ENCODE measurements around the gene LGI1.

LGI1 gene

GRCh38 chr10:93758508-93758885 lies 761 bp downstream of the LGI1 start:
- no peaks in the 10 kb centered on the region for H3K27me3 ChIP-seq (ENCODE audit: insufficient read depth, low read length)
- H2AFZ ChIP-seq (ENCODE audit: low read length) = no peak overlapping the region
- no peak for TF ChIP-seq CTCF (IDR thresholded peaks at IDR 0.05; ENCODE audit: low read length)
- TF ChIP-seq EZH2 (IDR thresholded peaks at IDR 0.05; ENCODE audit: borderline replicate concordance, low read length) = no peak

GRCh38 chr10:93758891-93759410 lies 1.2 kb downstream of the LGI1 start:
- H3K9me3 ChIP-seq (ENCODE audit: low read length) = no peaks in the 10 kb centered on the region
- no peaks in the 10 kb centered on the region for H3K9me2 ChIP-seq (ENCODE audit: low read depth, low read length)
- H3K9ac ChIP-seq (ENCODE audit: low read length) = no peak overlapping the region
- H2AFZ ChIP-seq (ENCODE audit: low read length) = no peak overlapping the region
- no peaks in the 10 kb centered on the region for H3K27me3 ChIP-seq (ENCODE audit: insufficient read depth, low read length)
- no peaks in the 10 kb centered on the region for H4K20me1 ChIP-seq (ENCODE audit: insufficient read depth, low read length)
- no peak overlapping the region for H3K4me2 ChIP-seq (ENCODE audit: low read length)
- no peaks in the 10 kb centered on the region for H3K4me1 ChIP-seq (ENCODE audit: insufficient read depth, low read length, severe bottlenecking)
- H3F3A ChIP-seq (ENCODE audit: insufficient read depth, low read length) = no peaks in the 10 kb centered on the region
- TF ChIP-seq CTCF (IDR thresholded peaks at IDR 0.05; ENCODE audit: low read length) (no peak), EZH2 (IDR thresholded peaks at IDR 0.05; ENCODE audit: borderline replicate concordance, low read length) (no peak)
- no peak overlapping the region for H3K27ac ChIP-seq (ENCODE audit: low read depth, low read length, poor library complexity, severe bottlenecking)
- no peak overlapping the region for H3K4me3 ChIP-seq (ENCODE audit: low read depth, low read length, poor library complexity, severe bottlenecking)
- H3K79me2 ChIP-seq (ENCODE audit: insufficient read depth, low read length) = no peaks in the 10 kb centered on the region
- H3K36me3 ChIP-seq (ENCODE audit: insufficient read depth, low read length) = no peaks in the 10 kb centered on the region

More at GRCh38 chr10:93758508-93758885, 761 bp downstream of the LGI1 start:
- H3K79me2 ChIP-seq (ENCODE audit: insufficient read depth, low read length) = no peaks in the 10 kb centered on the region
- no peak overlapping the region for H3K27ac ChIP-seq (ENCODE audit: low read depth, low read length, poor library complexity, severe bottlenecking)
- H3F3A ChIP-seq (ENCODE audit: insufficient read depth, low read length) = no peaks in the 10 kb centered on the region
- H3K4me2 ChIP-seq (ENCODE audit: low read length) = no peak overlapping the region
- H3K9me3 ChIP-seq (ENCODE audit: low read length) = no peaks in the 10 kb centered on the region
- H4K20me1 ChIP-seq (ENCODE audit: insufficient read depth, low read length) = no peaks in the 10 kb centered on the region
- no peaks in the 10 kb centered on the region for H3K9me2 ChIP-seq (ENCODE audit: low read depth, low read length)
- H3K4me3 ChIP-seq (ENCODE audit: low read depth, low read length, poor library complexity, severe bottlenecking) = no peak overlapping the region
- no peaks in the 10 kb centered on the region for H3K36me3 ChIP-seq (ENCODE audit: insufficient read depth, low read length)
- H3K9ac ChIP-seq (ENCODE audit: low read length) = no peak overlapping the region
- H3K4me1 ChIP-seq (ENCODE audit: insufficient read depth, low read length, severe bottlenecking) = no peaks in the 10 kb centered on the region

GRCh38 chr10:93760490-93760889 lies 2.8 kb downstream of the LGI1 start:
- H3K4me1 ChIP-seq (ENCODE audit: insufficient read depth, low read length, severe bottlenecking) = no peaks in the 10 kb centered on the region
- H3K27me3 ChIP-seq (ENCODE audit: insufficient read depth, low read length) = no peaks in the 10 kb centered on the region
- H3K9me2 ChIP-seq (ENCODE audit: low read depth, low read length) = no peaks in the 10 kb centered on the region
- no peak overlapping the region for H3K4me3 ChIP-seq (ENCODE audit: low read depth, low read length, poor library complexity, severe bottlenecking)
- no peaks in the 10 kb centered on the region for H3K36me3 ChIP-seq (ENCODE audit: insufficient read depth, low read length)
- TF ChIP-seq CTCF (IDR thresholded peaks at IDR 0.05; ENCODE audit: low read length) (no peak), EZH2 (IDR thresholded peaks at IDR 0.05; ENCODE audit: borderline replicate concordance, low read length) (no peak)
- H3K27ac ChIP-seq (ENCODE audit: low read depth, low read length, poor library complexity, severe bottlenecking) = no peak overlapping the region
- no peak overlapping the region for H2AFZ ChIP-seq (ENCODE audit: low read length)
- H3K4me2 ChIP-seq (ENCODE audit: low read length) = no peak overlapping the region
- H3K9ac ChIP-seq (ENCODE audit: low read length) = no peak overlapping the region
- no peaks in the 10 kb centered on the region for H3K79me2 ChIP-seq (ENCODE audit: insufficient read depth, low read length)
- H3K9me3 ChIP-seq (ENCODE audit: low read length) = no peaks in the 10 kb centered on the region
- H4K20me1 ChIP-seq (ENCODE audit: insufficient read depth, low read length) = no peaks in the 10 kb centered on the region
- H3F3A ChIP-seq (ENCODE audit: insufficient read depth, low read length) = no peaks in the 10 kb centered on the region
